HG03108 (cell line): Measurements from ENCODE around the gene KRT33B.

Experiments used
- ATAC-seq: cut with Tn5 transposase; IDR thresholded peaks from one replicate; pipeline ENCODE4 v1.9.1; 2021; ENCODE audit warnings: moderate library complexity; ENCODE audit not compliant: unreplicated experiment

The KRT33B gene

DNA sequence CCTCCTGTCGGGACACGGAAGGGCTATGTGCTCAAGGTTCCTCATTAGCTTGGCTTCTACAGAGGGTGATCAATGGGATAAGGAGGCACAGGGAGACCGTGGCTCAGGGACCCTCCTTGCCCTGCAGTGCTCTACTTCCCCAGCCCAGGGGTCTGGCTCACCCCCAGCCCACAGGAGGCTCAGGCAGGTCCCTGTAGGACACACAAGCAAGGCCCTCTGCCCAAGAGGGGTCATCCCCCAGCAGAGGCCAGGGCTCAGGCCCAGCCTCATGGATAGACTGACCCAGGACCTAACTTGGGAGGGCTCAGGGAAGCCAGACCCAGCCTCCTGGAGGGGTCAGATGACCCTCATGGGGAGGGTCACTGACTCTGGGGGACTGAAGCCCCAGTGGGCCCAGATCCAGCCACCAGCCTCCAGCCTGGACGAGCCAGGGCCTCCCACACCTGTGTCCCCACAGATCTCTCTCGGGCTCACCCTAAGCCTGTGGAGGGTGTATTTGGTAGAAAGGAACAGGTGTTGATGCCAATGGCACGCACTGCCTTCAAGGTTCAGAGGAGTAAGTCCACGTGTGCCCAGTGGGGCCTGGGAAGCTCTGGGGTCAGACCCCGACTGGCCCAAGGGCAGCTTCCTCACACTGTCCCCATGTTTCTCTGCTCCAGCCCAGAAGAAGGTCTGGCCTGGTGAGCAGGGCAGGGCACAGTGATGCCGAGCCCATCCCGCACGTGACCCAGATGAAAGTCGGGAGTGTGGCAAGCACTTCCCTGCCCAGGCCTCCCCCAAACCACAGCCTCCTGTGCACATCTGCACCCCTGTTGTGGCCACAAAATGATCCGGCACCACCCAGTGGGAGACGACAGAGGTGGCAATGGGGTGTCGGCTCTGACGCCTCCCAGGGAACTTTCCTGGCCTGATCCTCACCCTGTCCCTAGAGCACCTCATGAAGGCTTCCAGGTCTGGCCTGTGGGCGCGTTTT lies 43.2 kb downstream of the KRT33B start:
- ATAC-seq: no peak

DNA sequence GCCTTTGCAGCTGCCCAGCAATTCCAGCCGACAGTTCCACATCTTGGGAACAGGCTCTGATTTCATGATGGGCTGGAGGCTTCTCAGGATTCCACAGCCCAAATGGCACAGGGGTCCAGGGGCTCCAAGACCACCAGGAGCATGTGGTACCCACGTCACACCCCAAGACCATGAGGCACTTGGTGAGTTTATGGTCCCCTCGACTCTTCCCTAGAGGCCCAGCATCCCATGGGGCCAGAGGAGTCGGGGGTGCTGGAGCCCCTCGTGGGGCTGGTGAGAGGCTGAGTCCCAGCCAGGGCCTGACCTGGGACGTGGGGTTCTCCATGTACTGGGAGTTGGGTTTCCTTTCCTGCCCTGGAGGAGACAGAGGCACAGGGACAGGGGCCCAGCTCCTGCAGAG lies 44.0 kb downstream of the KRT33B start:
- ATAC-seq: no peak

DNA sequence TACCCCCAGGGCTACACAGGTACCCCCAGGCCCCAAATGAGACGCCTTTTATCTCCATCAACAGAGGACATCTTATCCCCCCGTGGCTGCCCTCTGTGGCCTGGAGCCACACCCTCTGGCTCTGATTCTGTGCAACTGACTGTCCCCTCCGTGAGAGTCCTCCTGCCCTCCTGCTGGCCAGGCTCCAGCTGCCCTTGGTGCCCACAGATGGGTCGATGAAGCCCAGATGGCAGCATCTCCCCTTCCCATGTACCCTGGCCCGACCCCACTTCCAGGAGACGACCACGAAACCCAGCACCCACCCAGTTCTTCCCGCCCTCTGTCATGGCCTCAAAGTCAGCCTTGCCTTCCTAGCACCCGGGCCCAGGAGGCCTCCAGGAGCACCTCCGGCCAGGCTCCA lies 44.5 kb downstream of the KRT33B start:
- no peak for ATAC-seq

DNA sequence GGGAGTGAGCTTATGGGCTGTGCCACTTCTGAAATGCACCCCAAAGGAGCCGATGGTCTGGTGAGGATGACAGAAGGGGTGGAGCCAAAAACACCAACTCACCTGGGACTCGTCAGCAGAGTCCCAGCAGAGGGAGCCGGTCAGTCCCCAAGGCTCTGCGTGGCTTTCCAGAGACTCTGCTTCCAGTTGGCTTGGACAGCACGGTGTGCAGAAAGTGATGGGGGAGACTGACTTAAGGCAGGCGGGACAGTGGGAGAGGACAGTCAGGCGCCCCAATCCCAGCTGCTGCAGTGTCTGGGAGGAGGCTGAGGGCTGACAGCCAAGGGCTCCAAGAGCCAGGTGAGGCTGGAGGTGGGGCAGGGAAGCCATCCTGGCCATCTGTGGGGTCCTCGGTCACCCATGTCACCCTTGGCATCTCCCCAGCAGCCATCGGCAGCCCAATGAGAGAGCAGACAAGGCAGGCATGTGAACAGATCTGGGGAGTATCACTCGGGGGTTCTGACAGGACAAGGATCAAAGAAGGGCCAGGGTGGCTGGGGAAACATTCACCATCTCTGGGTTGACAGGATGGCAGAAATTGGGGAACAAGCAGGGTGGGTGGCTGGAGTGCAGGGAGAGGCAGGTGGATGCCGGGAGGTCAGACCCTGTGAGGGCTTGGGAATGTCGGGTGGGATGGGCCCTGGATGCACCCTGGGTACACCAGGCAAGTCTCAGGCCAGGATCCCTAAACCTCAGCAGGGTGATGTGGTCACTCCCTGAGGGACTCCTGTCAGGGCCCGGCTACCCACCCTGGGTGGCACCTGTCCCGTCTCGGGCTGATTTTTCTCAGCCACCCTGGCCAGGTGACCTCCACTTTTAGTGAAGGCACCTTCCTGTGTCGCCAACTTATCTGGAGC lies 45.2 kb downstream of the KRT33B start:
- ATAC-seq: no peak

DNA sequence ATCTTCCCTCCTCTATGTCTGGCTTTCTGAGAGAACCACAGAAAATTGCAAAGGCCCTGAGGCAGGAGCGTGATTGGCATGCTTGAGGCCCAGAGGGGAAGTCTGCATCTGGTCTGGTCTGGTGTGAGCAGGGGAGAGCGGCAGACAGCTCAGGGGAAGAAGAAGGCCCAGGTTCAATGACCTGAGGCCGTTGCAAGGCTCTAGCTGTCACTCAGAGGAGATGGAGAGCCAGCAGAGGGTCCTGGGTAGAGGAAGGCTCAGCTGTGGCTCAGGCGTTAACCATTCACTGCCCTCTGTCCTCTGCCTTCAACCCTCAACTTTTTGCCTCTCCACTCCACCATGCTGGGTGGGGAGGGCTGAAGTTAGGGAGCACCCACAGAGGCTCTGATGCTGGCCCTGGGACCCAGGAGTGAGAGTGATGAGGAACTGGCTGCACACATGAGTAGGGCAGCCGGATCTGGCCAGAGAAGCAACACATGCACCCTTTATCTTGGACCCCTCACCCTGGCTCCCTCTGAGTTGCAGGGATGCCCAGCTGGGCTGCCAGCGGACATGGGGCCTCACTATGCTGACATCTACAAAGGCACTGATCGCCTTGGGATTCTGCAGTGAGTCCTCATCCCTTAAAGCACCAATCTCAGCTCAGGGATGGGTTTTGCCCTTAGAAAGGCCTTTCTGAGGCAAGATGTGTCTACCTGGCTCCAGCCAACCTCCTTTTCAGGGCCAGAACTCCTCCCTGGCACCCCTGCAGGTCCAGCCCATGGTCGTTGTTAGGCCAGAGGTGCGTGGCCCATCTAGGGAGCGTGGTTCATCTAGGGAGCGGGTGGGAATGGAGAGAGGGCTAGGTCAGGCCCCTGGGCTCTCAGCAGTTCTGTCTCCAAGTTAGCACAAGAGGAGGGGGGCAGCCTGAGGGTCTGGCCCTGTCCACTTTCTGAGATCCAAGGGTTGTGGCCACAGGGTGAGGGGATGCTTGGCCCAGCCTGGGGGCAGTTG lies 46.4 kb downstream of the KRT33B start:
- ATAC-seq: no peak

GRCh38 chr17:41322094-41322902 lies 47.3 kb downstream of the KRT33B start:
- no peak for ATAC-seq

- no peak for ATAC-seq
Measured at GRCh38 chr17:41318231-41318630, 51.4 kb downstream of the KRT33B start.

DNA sequence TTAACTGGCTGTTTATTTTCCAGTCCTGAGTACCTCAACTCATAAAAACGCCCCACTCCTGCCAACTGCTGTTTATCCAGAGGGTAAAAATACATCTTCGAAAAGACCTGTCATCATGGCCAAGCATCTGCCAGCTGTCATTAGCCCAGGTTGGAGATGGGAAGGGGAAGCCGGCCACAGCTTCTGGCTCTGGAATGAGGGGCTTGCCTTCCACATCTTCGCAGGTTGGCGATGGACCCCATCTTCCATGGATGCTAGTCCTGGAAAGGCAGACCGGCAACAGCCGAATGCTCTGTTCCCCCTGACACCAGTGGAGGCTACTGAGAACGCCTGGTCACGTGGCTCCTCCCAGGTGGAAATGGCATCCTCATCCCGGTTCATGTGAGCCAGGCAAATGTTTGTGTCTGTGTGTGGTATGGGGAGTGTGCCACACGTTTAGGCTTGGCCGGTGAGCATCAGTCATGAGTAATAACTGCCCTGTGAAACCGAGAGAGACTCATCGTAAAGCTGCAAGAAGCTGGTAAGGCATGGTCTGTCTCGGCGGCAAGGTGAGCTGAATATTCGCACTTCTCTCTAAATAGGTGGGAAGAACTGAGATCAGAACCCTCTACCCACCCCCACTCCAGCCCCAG lies 53.7 kb downstream of the KRT33B start:
- no peak for ATAC-seq

DNA sequence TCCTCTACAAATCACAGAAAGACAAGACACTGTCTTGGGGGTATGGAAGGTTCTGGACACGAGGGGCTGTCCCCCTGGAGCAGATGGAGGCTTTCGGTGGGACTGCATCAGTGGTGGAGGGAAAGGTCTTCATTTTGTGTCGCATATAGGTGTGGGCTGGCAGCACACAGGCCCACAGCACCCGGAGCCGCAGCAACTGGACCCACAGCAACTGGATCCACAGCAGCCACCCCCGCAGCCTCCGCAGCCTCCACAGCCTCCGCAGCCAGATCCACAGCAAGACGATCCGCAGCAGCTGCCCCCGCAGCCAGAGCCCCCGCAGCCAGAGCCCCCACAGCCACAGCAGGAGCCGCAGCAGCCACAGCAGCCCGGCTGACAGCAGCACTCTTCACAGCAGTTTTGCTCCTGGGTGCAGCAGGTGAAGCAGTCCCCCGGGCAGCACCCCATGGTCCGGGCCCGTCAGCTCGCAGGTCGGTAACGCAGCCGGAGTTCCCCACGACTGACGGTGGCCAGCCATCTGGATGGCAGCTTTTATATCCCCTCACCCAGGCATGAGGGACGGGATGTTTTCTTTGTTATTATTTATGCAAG lies 54.3 kb downstream of the KRT33B start, which contains the start of gene KRTAP17-1:
TSS of gene KRTAP17-1 (minus strand) at position 507 of the 591 bp plus-strand sequence. CDS start at position 447, 60 bp downstream.
- ATAC-seq: no peak
